Esophagus muscularis mucosa (tissue), 4 donors: ENCODE data around the gene LSM8. TPM values are rescaled to one million over a fixed set of nuclear protein-coding genes. Genes with fewer than 3 reads are reported as not detected.

Experiments used
- DNase-seq: peaks from one replicate; pipeline ENCODE4 v3.0.0-alpha.2; 2017; ENCODE audit errors: extremely low spot score
- H3K27ac ChIP-seq, 4 donors: fragments of 200-600 bp; sonication (generic); replicated peaks in 1 of 4; 1 replicate in 3 of 4; 2 replicates in 1 of 4; pipeline ENCODE4 v1.5.1; 2016 to 2019; ENCODE audit warnings: mild to moderate bottlenecking in 1 of 4
- H3K27me3 ChIP-seq, 4 donors: fragments of 200-600 bp; sonication (generic); one replicate each; pipeline versions ENCODE4 v1.5.1 to v1.6.0; 2016 to 2019
- H3K36me3 ChIP-seq, 4 donors: fragments of 200-600 bp; sonication (generic); one replicate each; pipeline ENCODE4 v1.5.1; 2016 to 2019
- H3K4me1 ChIP-seq, 4 donors: fragments of 200-600 bp; sonication (generic); one replicate each; pipeline ENCODE4 v1.5.1; 2016 to 2019
- H3K4me3 ChIP-seq, 4 donors: fragments of 200-600 bp; sonication (generic); 1 replicate in 2 of 4; 2 replicates in 2 of 4; pipeline ENCODE4 v1.5.1; 2016 to 2019; ENCODE audit warnings: mild to moderate bottlenecking in 4 of 4, moderate library complexity in 1 of 4
- H3K9me3 ChIP-seq, 4 donors: fragments of 200-600 bp; sonication (generic); 1 replicate in 3 of 4; 2 replicates in 1 of 4; pipeline ENCODE4 v1.5.1; 2016 to 2019
- CTCF ChIP-seq, 3 experiments: fragments of 200-600 bp in 2 of 3; fragments of 450-650 bp in 1 of 3; sonication (generic) in 2 of 3; IDR thresholded peaks; one replicate each; pipeline ENCODE4 v1.5.1; 2017 to 2019; ENCODE audit warnings: antibody characterized with exemption in 3 of 3, mild to moderate bottlenecking in 2 of 3, moderate library complexity in 1 of 3
- EP300 ChIP-seq: sonication (generic); formaldehyde crosslinking; IDR thresholded peaks from one replicate; pipeline ENCODE4 v1.6.1; 2017; ENCODE audit warnings: antibody characterized with exemption
- POLR2A ChIP-seq: fragments of 450-650 bp; IDR thresholded peaks from one replicate; pipeline ENCODE4 v1.6.1; 2017; ENCODE audit warnings: antibody characterized with exemption, moderate library complexity, mild to moderate bottlenecking, low read depth
- POLR2AphosphoS5 ChIP-seq, 2 donors: sonication (generic); formaldehyde crosslinking; IDR thresholded peaks; one replicate each; pipeline ENCODE4 v1.6.1; 2017; ENCODE audit warnings: antibody characterized with exemption in 2 of 2
- WGBS: methylation state at CpG from one replicate; pipeline ENCODE4 v1.1.5; 2018; 5-methylcytosine and 5-hydroxymethylcytosine counted together
- intact Hi-C: fragments of 100-400 bp; cut with DNase I; formaldehyde crosslinking; loops from one replicate; pipeline ENCODE4 v1.15.1; 2023
- total RNA-seq, 4 donors: library from RNA; depleted of rRNA; stranded (reverse); fragments of >200 nt; gene quantifications; one replicate each; pipeline versions ENCODE4 v1.1.0 to v1.2.1, GENCODE V29; 2016

LSM8 gene
- total RNA-seq, 4 donors from 2014 or later: 22.1 to 28.1 (median 26.3) TPM

- intact Hi-C loops: loop anchor here (10.0 kb wide), 1 partner anchor 308 kb away; the partner anchor contains the start of gene CTTNBP2
- peak overlapping the region; percentile 84 to 97 (median 91) for H3K4me3 ChIP-seq
- TF ChIP-seq POLR2A (no peak), POLR2AphosphoS5 (IDR thresholded peaks at IDR 0.05) (no peak), CTCF (IDR thresholded peaks at IDR 0.05) (no peak), EP300 (no peak)
- H3K9me3 ChIP-seq: no peaks in the 10 kb centered on the region
- peaks cover 24 to 33% (median 31%) of the 10 kb centered on the region in 4 donors for H3K4me1 ChIP-seq
- 69% methylated on average over 13 of the region's 13 CpGs for WGBS
- H3K27ac ChIP-seq: peak overlapping the region; percentile 92 to 96 (median 95)
- DNase-seq: no peak
- peaks cover 0 to 10% (median under 1%) of the 10 kb centered on the region in 4 donors for H3K36me3 ChIP-seq
- no peaks in the 10 kb centered on the region for H3K27me3 ChIP-seq
Measured at GRCh38 chr7:118182593-118183427, 1.2 kb upstream of the LSM8 start.

GRCh38 chr7:118183428-118183785 lies 557 bp upstream of the LSM8 start:
- Histone ChIP-seq H3K4me3 (peak overlapping the region; percentile 84 to 97 (median 91)), H3K36me3 (peaks cover 0 to 16% (median 5%) of the 10 kb centered on the region in 4 donors), H3K4me1 (peaks cover 24 to 33% (median 31%) of the 10 kb centered on the region in 4 donors), H3K27ac (peak overlapping the region; percentile 92 to 96 (median 95)), H3K9me3 (no peaks in the 10 kb centered on the region), H3K27me3 (no peaks in the 10 kb centered on the region)
- no peak for DNase-seq
- under 1% methylated on average over 15 of the region's 15 CpGs for whole genome bisulfite sequencing
- no peak for TF ChIP-seq POLR2A
- no peak for TF ChIP-seq POLR2AphosphoS5 (IDR thresholded peaks at IDR 0.05)
- no peak for TF ChIP-seq CTCF (IDR thresholded peaks at IDR 0.05)
- no peak for TF ChIP-seq EP300
- intact Hi-C loops: loop anchor here (10.0 kb wide), 1 partner anchor 309 kb away; the partner anchor contains the start of gene CTTNBP2

- Histone ChIP-seq H3K4me3 (peak overlapping the region; percentile 84 to 97 (median 91)), H3K4me1 (peaks cover 24 to 33% (median 31%) of the 10 kb centered on the region in 4 donors), H3K9me3 (no peaks in the 10 kb centered on the region), H3K27me3 (no peaks in the 10 kb centered on the region), H3K36me3 (peaks cover 10 to 27% (median 17%) of the 10 kb centered on the region in 4 donors), H3K27ac (peak overlapping the region; percentile 92 to 96 (median 95))
- TF ChIP-seq CTCF (IDR thresholded peaks at IDR 0.05) (no peak), POLR2AphosphoS5 (IDR thresholded peaks at IDR 0.05) (no peak), POLR2A (no peak), EP300 (no peak)
- no peak for DNase-seq
- intact Hi-C loops: loop anchor here (10.0 kb wide), 1 partner anchor 310 kb away; the partner anchor contains the start of gene CTTNBP2
- WGBS: 8% methylated on average over 10 of the region's 10 CpGs
Measured at GRCh38 chr7:118184565-118184940, 589 bp downstream of the LSM8 start.

GRCh38 chr7:118185163-118185860 lies 1.3 kb downstream of the LSM8 start:
- Histone ChIP-seq H3K36me3 (peaks cover 12 to 35% (median 22%) of the 10 kb centered on the region in 4 donors), H3K9me3 (no peaks in the 10 kb centered on the region), H3K4me3 (peak overlapping the region; percentile 84 to 97 (median 91)), H3K27me3 (no peaks in the 10 kb centered on the region), H3K4me1 (peaks cover 24 to 33% (median 31%) of the 10 kb centered on the region in 4 donors), H3K27ac (peak overlapping the region in 1 of 4 donors; percentile 96)
- intact Hi-C loops: loop anchor here (10.0 kb wide), 1 partner anchor 311 kb away; the partner anchor contains the start of gene CTTNBP2
- TF ChIP-seq POLR2A (no peak), CTCF (IDR thresholded peaks at IDR 0.05) (no peak), EP300 (no peak), POLR2AphosphoS5 (IDR thresholded peaks at IDR 0.05) (no peak)
- no peak for DNase-seq
- 81% methylated on average over 6 of the region's 6 CpGs for WGBS
